Limb (tissue), 2 donors: ENCODE data around the gene CDHR1.
A peak's percentile ranks its signal among the peaks of the same experiment; 100 is the strongest.

Experiments
- DNase-seq, 2 donors: peaks; one replicate each; pipeline ENCODE4 v3.0.0-alpha.2; 2016; ENCODE audit errors: extremely low spot score in 2 of 2

The CDHR1 gene

DNA sequence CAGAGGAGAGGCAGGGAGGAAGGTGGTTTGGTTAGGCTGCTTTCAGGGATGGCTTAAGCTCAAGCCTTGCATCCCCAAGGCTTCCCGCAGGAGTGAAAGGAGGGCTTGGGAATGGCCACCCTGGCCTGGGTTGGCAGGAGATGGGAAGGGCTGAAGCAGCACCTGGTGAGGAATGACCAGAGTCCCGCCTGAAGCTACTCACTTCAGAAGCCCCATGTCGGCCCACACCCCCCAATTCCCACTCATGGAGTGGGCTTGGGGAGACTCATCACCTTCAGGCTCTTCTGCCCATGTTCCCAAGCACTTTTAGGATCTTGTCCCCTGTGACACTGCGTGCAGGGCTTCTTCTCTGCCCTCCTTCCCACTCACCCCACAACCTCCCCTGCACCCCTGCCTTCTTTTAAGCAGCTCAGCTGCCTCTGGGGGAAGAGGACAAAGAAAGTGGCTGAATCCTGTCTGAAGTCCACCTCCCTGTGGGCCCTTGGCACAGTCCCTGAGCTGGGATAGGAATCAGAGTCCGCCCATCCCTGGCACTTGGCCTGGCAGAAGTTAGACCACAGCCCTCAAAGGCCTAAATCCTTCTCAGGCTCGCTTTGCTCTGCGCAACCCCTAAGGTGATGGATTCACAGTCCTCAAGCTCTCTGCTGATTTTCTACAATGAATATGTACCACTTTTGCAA, 67.0 kb downstream of the CDHR1 start:
- DNase-seq: no peak

DNA sequence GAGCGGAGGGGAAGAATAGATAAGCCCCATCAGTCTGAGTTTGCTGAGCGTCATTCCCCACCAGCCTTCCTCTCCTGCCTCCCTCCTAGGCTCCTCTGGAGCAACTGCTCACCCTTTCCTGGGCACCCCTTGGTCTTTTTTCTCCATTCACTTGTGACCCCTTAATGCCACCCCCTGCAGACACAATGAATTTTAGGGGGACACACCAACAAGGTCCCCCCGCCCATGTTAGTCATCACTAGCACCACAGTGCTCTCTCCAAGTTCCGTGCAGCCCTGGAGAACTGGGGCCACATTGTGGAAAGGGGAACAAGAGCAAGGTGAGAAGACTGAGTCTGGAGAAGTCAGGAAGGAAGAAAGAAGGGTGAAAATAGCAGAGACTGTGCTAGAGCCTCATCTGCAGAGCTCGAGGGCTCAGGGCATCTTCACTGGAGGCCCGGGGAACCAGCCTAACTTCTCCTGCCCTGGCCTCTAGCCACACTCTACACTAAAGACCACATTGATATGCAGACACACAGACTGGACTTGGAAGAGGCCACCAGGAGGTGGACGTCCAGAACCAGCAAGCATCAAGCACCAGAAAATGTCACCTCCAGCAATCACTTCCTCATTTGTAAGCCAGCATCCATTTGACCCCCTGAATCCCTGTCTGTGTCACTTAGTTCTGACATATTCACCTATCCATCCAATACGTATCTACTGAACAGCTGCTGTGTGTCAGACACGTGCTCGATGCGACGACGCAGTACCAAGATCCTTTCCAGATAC, 68.0 kb downstream of the CDHR1 start:
- no peak for DNase-seq

DNA sequence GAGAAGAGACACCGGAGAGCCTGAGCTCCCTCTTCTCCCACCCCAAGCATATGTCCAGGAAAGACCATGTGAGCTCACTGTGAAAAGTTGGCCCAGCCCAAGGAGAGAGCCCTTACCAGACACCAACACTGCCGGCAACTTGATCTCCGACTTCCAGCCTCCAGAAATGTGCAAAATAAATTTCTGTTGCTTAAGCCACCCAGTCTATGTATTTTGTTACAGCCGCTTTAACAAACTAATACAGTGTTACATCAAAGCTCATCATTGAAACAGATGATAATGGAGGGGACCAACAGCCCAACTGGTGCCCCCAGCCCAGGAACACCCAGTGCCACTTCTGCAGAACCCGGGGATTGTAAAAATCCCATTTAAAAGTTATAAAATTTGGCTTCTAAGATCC, 69.4 kb downstream of the CDHR1 start:
- DNase-seq: no peak

- DNase-seq: peak; percentile 56 to 81
These were observed 70.3 kb downstream of the CDHR1 start for GRCh38 chr10:84264611-84265141.

DNA sequence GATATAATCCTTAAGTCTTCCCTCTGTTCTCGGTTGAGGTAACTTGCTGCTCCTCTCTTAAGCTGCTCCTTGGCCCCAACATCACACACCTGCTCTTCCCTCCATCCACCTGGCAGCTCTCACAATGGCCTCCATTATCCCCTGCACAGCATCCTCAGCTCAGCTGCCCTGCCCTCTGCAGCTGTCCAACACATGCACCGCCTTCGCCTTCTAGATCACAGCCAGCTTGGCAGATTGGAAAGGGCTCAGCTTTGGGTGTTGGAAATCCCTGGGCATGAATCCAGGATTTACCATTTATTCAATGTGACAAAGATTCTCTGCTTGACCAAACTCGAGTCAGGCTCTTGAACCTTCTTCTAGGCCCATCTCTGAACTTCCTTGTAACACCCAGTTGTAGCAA, 71.1 kb downstream of the CDHR1 start:
- DNase-seq: peak in 1 of 2 donors; percentile 36

GRCh38 chr10:84267503-84268126, 73.3 kb downstream of the CDHR1 start:
- no peak for DNase-seq

DNA sequence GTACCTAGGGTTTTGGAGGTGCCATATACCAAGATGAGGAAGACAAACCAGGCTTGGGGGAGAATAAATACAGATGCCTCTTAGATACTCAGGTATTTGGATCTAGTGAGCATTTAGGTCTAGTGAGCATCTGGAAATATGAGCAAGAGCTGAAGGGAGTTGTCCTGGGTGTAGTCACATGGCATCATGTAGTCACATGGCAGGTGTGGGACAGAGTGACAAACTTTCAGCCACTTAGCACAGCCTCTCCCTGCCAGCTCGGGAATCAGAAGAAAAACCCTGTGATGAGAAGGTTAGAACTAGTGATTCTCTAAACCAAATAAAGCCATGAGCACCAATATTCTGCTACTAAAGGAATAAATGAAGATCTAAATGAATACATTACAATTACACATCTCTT, 74.8 kb downstream of the CDHR1 start:
- DNase-seq: no peak
